GM12875 (cell line): Measurements from ENCODE around the gene ANKZF1.

ENCODE experiments used
- H3K4me3 ChIP-seq: one replicate; pipeline ENCODE4 v1.5.1; 2011; ENCODE audit warnings: low read depth, low read length, control low read depth
- TF ChIP-seq, protein P1 (sequence below): IDR thresholded peaks from 2 replicates; pipeline ENCODE4 v1.5.1; 2011; ENCODE audit warnings: low read depth, mild to moderate bottlenecking, control low read depth, inconsistent platforms, low read length, moderate library complexity, borderline replicate concordance; ENCODE audit not compliant: insufficient read depth

ANKZF1 gene

GRCh38 chr2:219281588-219281987 lies 52.0 kb downstream of the ANKZF1 start:
- H3K4me3 ChIP-seq: no peak overlapping the region
- TF ChIP-seq, protein P1, sequence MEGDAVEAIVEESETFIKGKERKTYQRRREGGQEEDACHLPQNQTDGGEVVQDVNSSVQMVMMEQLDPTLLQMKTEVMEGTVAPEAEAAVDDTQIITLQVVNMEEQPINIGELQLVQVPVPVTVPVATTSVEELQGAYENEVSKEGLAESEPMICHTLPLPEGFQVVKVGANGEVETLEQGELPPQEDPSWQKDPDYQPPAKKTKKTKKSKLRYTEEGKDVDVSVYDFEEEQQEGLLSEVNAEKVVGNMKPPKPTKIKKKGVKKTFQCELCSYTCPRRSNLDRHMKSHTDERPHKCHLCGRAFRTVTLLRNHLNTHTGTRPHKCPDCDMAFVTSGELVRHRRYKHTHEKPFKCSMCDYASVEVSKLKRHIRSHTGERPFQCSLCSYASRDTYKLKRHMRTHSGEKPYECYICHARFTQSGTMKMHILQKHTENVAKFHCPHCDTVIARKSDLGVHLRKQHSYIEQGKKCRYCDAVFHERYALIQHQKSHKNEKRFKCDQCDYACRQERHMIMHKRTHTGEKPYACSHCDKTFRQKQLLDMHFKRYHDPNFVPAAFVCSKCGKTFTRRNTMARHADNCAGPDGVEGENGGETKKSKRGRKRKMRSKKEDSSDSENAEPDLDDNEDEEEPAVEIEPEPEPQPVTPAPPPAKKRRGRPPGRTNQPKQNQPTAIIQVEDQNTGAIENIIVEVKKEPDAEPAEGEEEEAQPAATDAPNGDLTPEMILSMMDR: no peak

DNA sequence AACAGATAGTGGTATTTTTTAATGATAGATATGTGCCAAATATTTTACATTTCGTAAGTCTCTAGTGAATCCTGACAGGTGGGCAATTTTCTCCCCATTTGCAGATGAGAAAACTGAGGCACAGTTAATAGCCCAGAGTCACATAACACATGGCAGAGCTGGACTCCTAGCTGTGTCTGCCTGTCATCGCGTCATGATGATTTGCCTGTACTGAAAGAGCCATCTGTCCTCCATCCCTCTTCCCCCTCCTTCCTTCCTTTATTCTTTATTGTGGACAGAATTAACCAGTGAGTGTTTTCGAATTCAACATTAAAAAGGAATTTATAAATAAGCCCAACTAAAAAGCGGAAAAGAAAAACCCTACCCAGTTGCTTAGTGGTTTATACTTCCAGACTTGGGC lies 52.8 kb downstream of the ANKZF1 start:
- no peak overlapping the region for H3K4me3 ChIP-seq
- TF ChIP-seq, protein P1: no peak

GRCh38 chr2:219282943-219283581 lies 53.5 kb downstream of the ANKZF1 start:
- H3K4me3 ChIP-seq: no peak overlapping the region
- TF ChIP-seq, protein P1: no peak

GRCh38 chr2:219284501-219285372 lies 55.1 kb downstream of the ANKZF1 start:
- TF ChIP-seq, protein P1: no peak
- no peak overlapping the region for H3K4me3 ChIP-seq

DNA sequence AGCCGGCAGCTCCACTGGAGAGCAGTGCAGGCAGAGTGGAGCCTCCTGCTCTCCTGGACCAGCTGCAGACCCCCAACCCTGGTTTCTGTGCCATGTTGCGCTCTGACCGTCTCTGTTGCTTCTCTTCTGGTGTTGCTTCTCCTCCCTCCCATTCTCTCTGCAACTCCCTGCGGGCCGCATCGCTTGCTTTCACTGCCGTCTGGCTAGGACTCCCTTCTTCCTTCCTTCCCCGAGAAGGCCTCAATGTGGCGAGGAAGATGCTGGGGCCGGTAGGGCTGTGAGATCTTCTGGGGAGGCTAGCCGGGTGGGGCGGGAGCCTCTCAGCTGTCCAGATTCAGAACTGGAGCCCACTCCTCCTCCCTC lies 55.7 kb downstream of the ANKZF1 start:
- TF ChIP-seq, protein P1: no peak
- H3K4me3 ChIP-seq: no peak overlapping the region

GRCh38 chr2:219285894-219286425 lies 56.4 kb downstream of the ANKZF1 start:
- no peak overlapping the region for H3K4me3 ChIP-seq

More at GRCh38 chr2:219285894-219286425, 56.4 kb downstream of the ANKZF1 start:
- TF ChIP-seq, protein P1: no peak
